Right lobe of liver (tissue), 4 donors: ENCODE data around the gene PLAC1.

Experiments
- POLR2A ChIP-seq: fragments of 450-650 bp; IDR thresholded peaks from one replicate; pipeline ENCODE4 v1.6.1; 2017; ENCODE audit warnings: antibody characterized with exemption, mild to moderate bottlenecking
- TF ChIP-seq, protein P1 (sequence below), 4 donors: fragments of 200-600 bp in 3 of 4; fragments of 450-650 bp in 1 of 4; IDR thresholded peaks; one replicate each; pipeline versions ENCODE4 v1.5.1 to v1.8.0; 2016 to 2022; ENCODE audit warnings: antibody characterized with exemption in 4 of 4, mild to moderate bottlenecking in 2 of 4
- donor health status: DM: no; HTN: no; CAD: no.
- donor health status: DM: no; HTN: no; CAD: no.
- donor health status: DM: no; HTN: yes; CAD: no.

DNA sequence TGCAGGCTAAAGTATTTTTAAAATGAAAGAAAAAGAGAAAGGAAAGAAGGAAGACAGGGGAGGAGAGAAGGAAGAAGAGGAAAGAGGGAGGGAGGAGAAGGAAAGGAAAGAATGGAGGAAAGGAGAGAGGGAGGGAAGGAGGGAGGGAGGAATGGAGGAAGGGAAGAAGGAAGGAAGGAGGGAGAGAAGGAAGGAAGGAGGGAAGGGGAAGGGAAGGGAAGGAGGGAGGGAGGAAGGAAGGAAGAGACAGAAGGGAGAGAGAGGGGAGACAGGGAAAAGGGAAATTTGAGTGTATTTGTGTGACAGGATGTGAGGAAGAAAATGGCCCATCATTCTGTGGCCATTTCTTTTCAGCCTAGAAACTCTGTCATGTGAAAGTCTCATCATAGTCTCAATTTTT lies 14.9 kb upstream of the PLAC1 start:
- TF ChIP-seq, protein P1, sequence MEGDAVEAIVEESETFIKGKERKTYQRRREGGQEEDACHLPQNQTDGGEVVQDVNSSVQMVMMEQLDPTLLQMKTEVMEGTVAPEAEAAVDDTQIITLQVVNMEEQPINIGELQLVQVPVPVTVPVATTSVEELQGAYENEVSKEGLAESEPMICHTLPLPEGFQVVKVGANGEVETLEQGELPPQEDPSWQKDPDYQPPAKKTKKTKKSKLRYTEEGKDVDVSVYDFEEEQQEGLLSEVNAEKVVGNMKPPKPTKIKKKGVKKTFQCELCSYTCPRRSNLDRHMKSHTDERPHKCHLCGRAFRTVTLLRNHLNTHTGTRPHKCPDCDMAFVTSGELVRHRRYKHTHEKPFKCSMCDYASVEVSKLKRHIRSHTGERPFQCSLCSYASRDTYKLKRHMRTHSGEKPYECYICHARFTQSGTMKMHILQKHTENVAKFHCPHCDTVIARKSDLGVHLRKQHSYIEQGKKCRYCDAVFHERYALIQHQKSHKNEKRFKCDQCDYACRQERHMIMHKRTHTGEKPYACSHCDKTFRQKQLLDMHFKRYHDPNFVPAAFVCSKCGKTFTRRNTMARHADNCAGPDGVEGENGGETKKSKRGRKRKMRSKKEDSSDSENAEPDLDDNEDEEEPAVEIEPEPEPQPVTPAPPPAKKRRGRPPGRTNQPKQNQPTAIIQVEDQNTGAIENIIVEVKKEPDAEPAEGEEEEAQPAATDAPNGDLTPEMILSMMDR (IDR thresholded peaks at IDR 0.05): no peak
- TF ChIP-seq POLR2A: no peak
